T-helper 22 cell (primary cell): Measurements from ENCODE around the gene ATP10A.

Experiments
- DNase-seq: peaks from one replicate; pipeline ENCODE4 v3.0.0-alpha.2; 2020; ENCODE audit warnings: low read depth

ATP10A gene

GRCh38 chr15:25863111-25863967 is at the start of gene ATP10A:
ATP10A (minus strand) TSS chr15:25863327; CDS start chr15:25863096, 231 bp downstream.
- DNase-seq, result peak; percentile 5

- no peak for DNase-seq
Observed at GRCh38 chr15:25912035-25912434, 48.9 kb upstream of the ATP10A start.

GRCh38 chr15:25910832-25911231 is 47.7 kb upstream of the ATP10A start:
- DNase-seq, result no peak

- DNase-seq, result no peak
Observed at GRCh38 chr15:25909806-25910205, 46.7 kb upstream of the ATP10A start.

GRCh38 chr15:25909325-25909724 is 46.2 kb upstream of the ATP10A start:
- DNase-seq, result no peak

GRCh38 chr15:25905140-25905539 is 42.0 kb upstream of the ATP10A start:
- DNase-seq, result no peak

- DNase-seq, result no peak
Observed at GRCh38 chr15:25903024-25903581, 40.0 kb upstream of the ATP10A start.

GRCh38 chr15:25901811-25902605 is 38.9 kb upstream of the ATP10A start:
- DNase-seq, result no peak

- no peak for DNase-seq
Observed at GRCh38 chr15:25900901-25901300, 37.8 kb upstream of the ATP10A start.

- no peak for DNase-seq
Observed at GRCh38 chr15:25900431-25900830, 37.3 kb upstream of the ATP10A start.

- no peak for DNase-seq
Observed at GRCh38 chr15:25899870-25900269, 36.7 kb upstream of the ATP10A start.

- DNase-seq, result no peak
Observed at GRCh38 chr15:25897658-25898057, 34.5 kb upstream of the ATP10A start.

GRCh38 chr15:25894371-25894902 is 31.3 kb upstream of the ATP10A start:
- no peak for DNase-seq

GRCh38 chr15:25893596-25893995 is 30.5 kb upstream of the ATP10A start:
- no peak for DNase-seq

- DNase-seq, result no peak
Observed at GRCh38 chr15:25892126-25892525, 29.0 kb upstream of the ATP10A start.

- DNase-seq, result no peak
Observed at GRCh38 chr15:25891081-25891480, 28.0 kb upstream of the ATP10A start.

GRCh38 chr15:25890529-25890928 is 27.4 kb upstream of the ATP10A start:
- no peak for DNase-seq

GRCh38 chr15:25887870-25888269 is 24.7 kb upstream of the ATP10A start:
- no peak for DNase-seq

- no peak for DNase-seq
Observed at GRCh38 chr15:25886498-25887140, 23.5 kb upstream of the ATP10A start.

GRCh38 chr15:25884370-25884769 is 21.2 kb upstream of the ATP10A start:
- no peak for DNase-seq

GRCh38 chr15:25883463-25884259 is 20.5 kb upstream of the ATP10A start:
- DNase-seq, result no peak
